GM12878 (cell line): ENCODE data around the gene GPR78. TPM values are rescaled to one million over a fixed set of nuclear protein-coding genes. Genes with fewer than 3 reads are reported as not detected.

Experiments used
- ATAC-seq: fragments of 200-7000 bp; cut with Tn5 transposase; 3 replicates; pipeline ENCODE4 v1.9.1; 2020; ENCODE audit warnings: mild to moderate bottlenecking, moderate library complexity
- BruUV-seq: library from RNA; stranded (reverse); fragments of 400-500 nt; replicated peaks from 2 replicates; lab custom pipeline; 2021; lab: Mats Ljungman, UMichigan
- CTCF ChIA-PET: fragments of 300-600 bp; sonication (Branson Sonifier 250); formaldehyde crosslinking; extraction: SDS; loops from one replicate; lab custom pipeline; 2021; ENCODE audit warnings: inconsistent platforms; lab: Yijun Ruan, JAX
- POLR2A ChIA-PET: fragments of 350-600 bp; formaldehyde crosslinking; extraction: SDS; loops from one replicate; lab custom pipeline; 2021; ENCODE audit warnings: inconsistent platforms; lab: Charles Lee
- RAD21 ChIA-PET: fragments of 300-600 bp; sonication (Branson Sonifier 250); formaldehyde crosslinking; loops from one replicate; lab custom pipeline; 2023; ENCODE audit warnings: antibody characterized with exemption; ENCODE audit not compliant: unreplicated experiment; lab: Charles Lee
- SMC1A ChIA-PET: fragments of 300-600 bp; sonication (Branson Sonifier 250); formaldehyde crosslinking; loops from one replicate; lab custom pipeline; 2023; ENCODE audit not compliant: unreplicated experiment, uncharacterized antibody; lab: Charles Lee
- DNase-seq: peaks from one replicate; pipeline ENCODE4 v3.0.0-alpha.2; 2011; ENCODE audit warnings: low read depth, low spot score
- FAIRE-seq: peaks from 3 replicates; lab custom pipeline; 2011; peaks lifted over from hg19 to GRCh38; lab: Jason Lieb, UNC
- H2AFZ ChIP-seq: 2 replicates; pipeline ENCODE4 v1.6.0; 2011; ENCODE audit warnings: low read depth, low read length, control low read depth; ENCODE audit not compliant: control insufficient read depth
- H3K27ac ChIP-seq: 2 replicates; pipeline ENCODE4 v1.5.1; 2011; ENCODE audit warnings: control low read depth; ENCODE audit not compliant: control insufficient read depth, insufficient read depth
- H3K27me3 ChIP-seq, 2 experiments: replicated peaks in 1 of 2; 2 replicates each; pipeline versions ENCODE4 v1.6.0 to v1.6.1; 2011; ENCODE audit warnings: low read length in 1 of 2; ENCODE audit not compliant: control insufficient read depth in 2 of 2, insufficient read depth in 2 of 2
- H3K36me3 ChIP-seq, 2 experiments: 2 replicates each; pipeline ENCODE4 v1.5.1; 2011; ENCODE audit warnings: low read length in 1 of 2; ENCODE audit not compliant: control insufficient read depth in 2 of 2, insufficient read depth in 2 of 2
- H3K4me1 ChIP-seq: 2 replicates; pipeline ENCODE4 v1.6.1; 2011; ENCODE audit warnings: mild to moderate bottlenecking, low read length, moderate library complexity, mixed read lengths; ENCODE audit not compliant: control insufficient read depth, insufficient read depth
- H3K4me2 ChIP-seq: 2 replicates; pipeline ENCODE4 v1.6.0; 2011; ENCODE audit warnings: control low read depth; ENCODE audit not compliant: control insufficient read depth, insufficient read depth
- H3K4me3 ChIP-seq: fragments of 200-600 bp; sonication (generic); 2 replicates; pipeline ENCODE4 v1.5.1; 2016
- H3K79me2 ChIP-seq: 2 replicates; pipeline ENCODE4 v1.6.0; 2011; ENCODE audit warnings: low read length; ENCODE audit not compliant: control insufficient read depth, insufficient read depth
- H3K9ac ChIP-seq: 2 replicates; pipeline ENCODE4 v1.8.0; 2011; ENCODE audit warnings: low read length, control low read depth, mixed read lengths; ENCODE audit not compliant: control insufficient read depth, insufficient read depth
- H3K9me3 ChIP-seq: replicated peaks from 3 replicates; pipeline ENCODE4 v1.5.1; 2011; ENCODE audit warnings: mild to moderate bottlenecking, low read length; ENCODE audit not compliant: control insufficient read depth, insufficient read depth
- H4K20me1 ChIP-seq: 2 replicates; pipeline ENCODE4 v1.6.0; 2011; ENCODE audit not compliant: control insufficient read depth, insufficient read depth
- HDAC2 ChIP-seq: fragments of 200-600 bp; sonication (generic); IDR thresholded peaks from 2 replicates; pipeline ENCODE4 v1.6.1; 2017
- HDAC6 ChIP-seq: fragments of 200-600 bp; sonication (generic); IDR thresholded peaks from one replicate; pipeline ENCODE4 v1.8.0; 2017; ENCODE audit warnings: antibody characterized with exemption; ENCODE audit not compliant: unreplicated experiment
- HDGF ChIP-seq: fragments of 450-650 bp; IDR thresholded peaks from 2 replicates; pipeline ENCODE4 v1.6.1; 2016; ENCODE audit warnings: antibody characterized with exemption
- ZNF217 ChIP-seq: fragments of 450-650 bp; IDR thresholded peaks from 2 replicates; pipeline ENCODE4 v1.6.1; 2017; ENCODE audit warnings: antibody characterized with exemption, mild to moderate bottlenecking
- WGBS: methylation state at CpG from one replicate; pipeline ENCODE4 v1.1.6; 2016; ENCODE audit warnings: low lambda C conversion rate; ENCODE audit not compliant: insufficient replicate concordance, insufficient coverage; ENCODE audit errors: missing lambda C conversion rate; 5-methylcytosine and 5-hydroxymethylcytosine counted together
- in situ Hi-C: fragments of 300-500 bp; cut with MboI; formaldehyde crosslinking; loops from 9 replicates; pipeline ENCODE4 v1.14.3; 2018; ENCODE audit warnings: mixed read lengths
- intact Hi-C: fragments of 100-400 bp; cut with micrococcal nuclease; formaldehyde crosslinking; loops from one replicate; pipeline ENCODE4 v1.14.2; 2022; ENCODE audit not compliant: unreplicated experiment
- polyA plus RNA-seq, 11 experiments: library from polyadenylated mRNA; depleted of rRNA in 4 of 11; unstranded in 6 of 11; stranded (reverse) in 5 of 11; fragments of >200 nt; fragmentation: Nextera tagmentation in 4 of 11; fragmentation: Illumina TruSeq in 1 of 11; extraction: Ambion mirVana in 4 of 11; extraction: Trizol in 1 of 11; gene quantifications; 1 replicate in 1 of 11; 2 replicates in 10 of 11; pipeline versions ENCODE4 v1.2.1 to v1.2.3, GENCODE V29; 2011 to 2016; ENCODE audit warnings: inconsistent platforms in 2 of 11, missing spikeins in 2 of 11, low read depth in 1 of 11
- total RNA-seq, 4 experiments: library from RNA; depleted of rRNA in 3 of 4; stranded (reverse); fragments of >200 nt in 3 of 4; fragmentation: Illumina TruSeq in 1 of 4; extraction: Trizol in 1 of 4; gene quantifications; 2 replicates each; pipeline versions ENCODE4 v1.2.1 to v1.2.3, GENCODE V29; 2013 to 2021
- TF ChIP-seq, protein P1 (sequence below): IDR thresholded peaks from 2 replicates; pipeline ENCODE4 v1.6.1; 2011; ENCODE audit warnings: low read depth, low read length, improper control_type of control experiment, borderline replicate concordance
- TF ChIP-seq, protein P2 (sequence below): fragments of 450-650 bp; IDR thresholded peaks from 2 replicates; pipeline ENCODE4 v1.6.1; 2014; ENCODE audit warnings: mild to moderate bottlenecking
- TF ChIP-seq, protein P3 (sequence below): fragments of 150-350 bp; IDR thresholded peaks from 2 replicates; pipeline ENCODE4 v1.6.1; 2014; ENCODE audit warnings: mild to moderate bottlenecking, low read depth, low read length

The GPR78 gene
- total and polyA plus RNA-seq, 10 of the 15 experiments (the other 5 are each of a cell fraction or from before 2014, with no cell fraction given): 0.03 TPM; not detected in 9

DNA sequence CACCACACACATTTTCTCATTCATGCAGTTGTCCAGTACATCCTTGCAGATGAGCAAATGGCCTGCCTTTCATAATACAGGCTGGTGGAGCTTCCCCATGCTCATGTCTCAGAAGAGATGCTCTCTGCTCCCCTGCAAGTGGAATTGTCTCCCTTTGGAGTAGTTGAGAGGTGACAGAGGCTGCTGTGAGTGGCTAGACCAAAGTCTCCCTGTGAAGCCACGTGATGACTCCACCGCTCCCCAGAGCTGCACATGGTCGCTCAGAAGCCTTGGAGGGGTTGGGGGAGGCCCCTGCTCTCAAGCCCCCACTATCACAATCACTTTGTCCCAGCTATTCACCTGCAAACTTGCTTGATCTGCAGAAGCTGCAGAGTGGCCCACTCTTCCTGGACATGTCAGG lies 1.5 kb upstream of the GPR78 start:
- in situ Hi-C loops: no loop called here
- POLR2A ChIA-PET: no interaction called here
- no peak for ATAC-seq
- Histone ChIP-seq H3K4me3 (no peak overlapping the region), H3K27me3 (no peaks in the 10 kb centered on the region)
- TF ChIP-seq ZNF217 (no peak), HDGF (no peak), HDAC2 (no peak), HDAC6 (no peak)
- TF ChIP-seq, protein P1, sequence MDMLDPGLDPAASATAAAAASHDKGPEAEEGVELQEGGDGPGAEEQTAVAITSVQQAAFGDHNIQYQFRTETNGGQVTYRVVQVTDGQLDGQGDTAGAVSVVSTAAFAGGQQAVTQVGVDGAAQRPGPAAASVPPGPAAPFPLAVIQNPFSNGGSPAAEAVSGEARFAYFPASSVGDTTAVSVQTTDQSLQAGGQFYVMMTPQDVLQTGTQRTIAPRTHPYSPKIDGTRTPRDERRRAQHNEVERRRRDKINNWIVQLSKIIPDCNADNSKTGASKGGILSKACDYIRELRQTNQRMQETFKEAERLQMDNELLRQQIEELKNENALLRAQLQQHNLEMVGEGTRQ: no peak
- TF ChIP-seq, protein P2, sequence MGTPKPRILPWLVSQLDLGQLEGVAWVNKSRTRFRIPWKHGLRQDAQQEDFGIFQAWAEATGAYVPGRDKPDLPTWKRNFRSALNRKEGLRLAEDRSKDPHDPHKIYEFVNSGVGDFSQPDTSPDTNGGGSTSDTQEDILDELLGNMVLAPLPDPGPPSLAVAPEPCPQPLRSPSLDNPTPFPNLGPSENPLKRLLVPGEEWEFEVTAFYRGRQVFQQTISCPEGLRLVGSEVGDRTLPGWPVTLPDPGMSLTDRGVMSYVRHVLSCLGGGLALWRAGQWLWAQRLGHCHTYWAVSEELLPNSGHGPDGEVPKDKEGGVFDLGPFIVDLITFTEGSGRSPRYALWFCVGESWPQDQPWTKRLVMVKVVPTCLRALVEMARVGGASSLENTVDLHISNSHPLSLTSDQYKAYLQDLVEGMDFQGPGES: no peak
- TF ChIP-seq, protein P3, sequence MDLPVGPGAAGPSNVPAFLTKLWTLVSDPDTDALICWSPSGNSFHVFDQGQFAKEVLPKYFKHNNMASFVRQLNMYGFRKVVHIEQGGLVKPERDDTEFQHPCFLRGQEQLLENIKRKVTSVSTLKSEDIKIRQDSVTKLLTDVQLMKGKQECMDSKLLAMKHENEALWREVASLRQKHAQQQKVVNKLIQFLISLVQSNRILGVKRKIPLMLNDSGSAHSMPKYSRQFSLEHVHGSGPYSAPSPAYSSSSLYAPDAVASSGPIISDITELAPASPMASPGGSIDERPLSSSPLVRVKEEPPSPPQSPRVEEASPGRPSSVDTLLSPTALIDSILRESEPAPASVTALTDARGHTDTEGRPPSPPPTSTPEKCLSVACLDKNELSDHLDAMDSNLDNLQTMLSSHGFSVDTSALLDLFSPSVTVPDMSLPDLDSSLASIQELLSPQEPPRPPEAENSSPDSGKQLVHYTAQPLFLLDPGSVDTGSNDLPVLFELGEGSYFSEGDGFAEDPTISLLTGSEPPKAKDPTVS: no peak
- TF ChIP-seq, all 136 proteins: peak for 0
- RAD21 ChIA-PET: no interaction called here
- DNase-seq: no peak
- no peak overlapping the region for H3K27ac ChIP-seq
- SMC1A ChIA-PET: no interaction called here
- no peak overlapping the region for H3K9ac ChIP-seq
- no peak overlapping the region for H3K4me2 ChIP-seq
- H3K9me3 ChIP-seq: no peaks in the 10 kb centered on the region
- BruUV-seq: no TSS peak
- no peaks in the 10 kb centered on the region for H3K36me3 ChIP-seq
- FAIRE-seq: no peak
- CTCF ChIA-PET: no interaction called here
- H2AFZ ChIP-seq: no peak overlapping the region
- intact Hi-C loops: no loop called here
- no peaks in the 10 kb centered on the region for H3K4me1 ChIP-seq
- H4K20me1 ChIP-seq: no peaks in the 10 kb centered on the region
- 0% methylated on average over 3 of the region's 3 CpGs for WGBS
- no peaks in the 10 kb centered on the region for H3K79me2 ChIP-seq
